Hematopoietic multipotent progenitor cell treated with erythropoietin and hydrocortisone succinate and interleukin-3 and kit ligand, for 4 days (in vitro differentiated cells): ENCODE results near the gene CNIH1.

ENCODE experiments used
- DNase-seq: peaks from one replicate; pipeline ENCODE4 v3.0.0-alpha.2; 2015

Gene CNIH1

DNA sequence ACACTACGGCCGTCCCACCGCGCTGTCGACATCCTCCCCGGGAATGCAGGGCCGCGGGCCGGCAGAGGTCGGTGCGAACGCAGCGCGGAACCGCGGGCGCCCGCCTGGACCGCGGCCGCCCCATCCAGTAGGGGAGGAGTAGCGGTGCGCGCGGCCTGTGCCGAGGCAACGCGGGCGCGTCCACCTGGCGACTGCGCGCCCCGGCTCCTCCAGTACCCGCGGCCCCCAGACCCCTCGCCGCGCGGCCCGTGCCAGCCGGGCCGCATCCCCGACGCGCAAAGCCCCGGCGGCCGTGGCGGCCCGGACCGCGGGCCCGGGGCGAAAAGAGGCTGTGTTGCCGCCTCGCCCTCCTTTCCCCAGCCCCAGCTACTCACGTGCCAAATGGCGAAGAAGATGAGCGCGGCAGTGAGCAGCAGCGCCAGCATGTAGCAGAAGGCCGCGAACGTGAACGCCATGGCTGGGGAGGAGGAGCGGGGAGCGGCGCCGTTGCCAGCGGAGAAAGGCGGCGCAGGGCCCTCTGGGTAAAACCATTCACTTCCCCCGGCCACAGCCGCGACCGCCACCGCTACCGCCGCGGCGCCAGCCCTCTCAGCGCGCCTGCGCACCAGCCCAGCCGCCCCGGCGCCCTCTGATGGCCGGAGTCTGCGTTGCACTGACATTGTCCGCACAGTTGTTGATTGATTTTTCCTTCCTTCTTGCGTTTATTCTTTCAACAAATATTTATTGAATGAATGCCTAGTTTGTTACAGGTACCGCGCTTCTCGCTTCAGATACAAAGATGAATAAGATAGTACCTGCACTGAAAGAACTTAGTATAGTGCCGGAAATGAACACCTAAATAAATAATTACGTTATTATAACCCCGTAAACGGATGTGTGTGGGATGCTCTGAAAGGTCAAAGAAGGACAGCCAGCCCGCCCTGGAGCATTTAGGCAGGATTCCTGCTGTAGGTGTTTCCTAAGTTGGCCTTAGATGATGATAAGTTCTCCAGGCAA, at the start of gene CNIH1:
TSS of gene CNIH1 (minus strand) at position 502 of the 996 bp plus-strand sequence. CDS start at position 455, 47 bp downstream.
- DNase-seq, result peak; percentile 96

DNA sequence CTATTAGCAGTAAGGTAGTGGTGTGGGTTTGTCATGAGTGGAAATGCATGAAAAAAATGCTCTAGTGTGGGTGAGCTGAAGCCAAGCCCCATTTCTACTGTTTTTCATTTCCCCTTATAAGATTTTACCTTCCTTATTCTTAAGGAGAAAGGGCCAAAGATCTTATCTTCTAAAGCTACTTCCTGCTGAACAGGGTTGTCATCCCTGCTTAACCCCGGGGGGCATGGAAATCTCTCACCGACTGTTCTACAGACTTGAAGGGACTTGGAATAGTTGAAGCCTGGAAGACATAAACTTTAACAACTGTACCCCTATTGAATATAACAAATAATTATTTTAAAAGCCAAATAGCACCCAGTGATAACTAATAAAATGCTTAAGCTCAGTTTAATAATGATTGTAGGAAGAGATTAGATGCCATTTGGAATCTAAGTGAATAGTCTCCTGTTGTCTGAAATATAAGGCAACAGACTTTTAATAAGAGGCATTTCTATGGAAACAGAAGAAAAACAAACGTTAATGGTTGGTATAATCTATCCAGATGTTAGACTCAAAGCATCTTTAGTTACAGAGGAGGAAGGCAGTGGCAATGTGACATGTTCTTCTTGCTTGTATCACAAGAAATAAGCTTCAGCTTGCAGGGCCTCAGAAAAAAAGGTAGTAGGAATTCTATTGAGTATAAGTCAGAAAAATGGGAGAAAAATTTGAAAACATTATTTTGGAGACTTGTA, 49.4 kb upstream of the CNIH1 start:
- DNase-seq, result peak; percentile 37

DNA sequence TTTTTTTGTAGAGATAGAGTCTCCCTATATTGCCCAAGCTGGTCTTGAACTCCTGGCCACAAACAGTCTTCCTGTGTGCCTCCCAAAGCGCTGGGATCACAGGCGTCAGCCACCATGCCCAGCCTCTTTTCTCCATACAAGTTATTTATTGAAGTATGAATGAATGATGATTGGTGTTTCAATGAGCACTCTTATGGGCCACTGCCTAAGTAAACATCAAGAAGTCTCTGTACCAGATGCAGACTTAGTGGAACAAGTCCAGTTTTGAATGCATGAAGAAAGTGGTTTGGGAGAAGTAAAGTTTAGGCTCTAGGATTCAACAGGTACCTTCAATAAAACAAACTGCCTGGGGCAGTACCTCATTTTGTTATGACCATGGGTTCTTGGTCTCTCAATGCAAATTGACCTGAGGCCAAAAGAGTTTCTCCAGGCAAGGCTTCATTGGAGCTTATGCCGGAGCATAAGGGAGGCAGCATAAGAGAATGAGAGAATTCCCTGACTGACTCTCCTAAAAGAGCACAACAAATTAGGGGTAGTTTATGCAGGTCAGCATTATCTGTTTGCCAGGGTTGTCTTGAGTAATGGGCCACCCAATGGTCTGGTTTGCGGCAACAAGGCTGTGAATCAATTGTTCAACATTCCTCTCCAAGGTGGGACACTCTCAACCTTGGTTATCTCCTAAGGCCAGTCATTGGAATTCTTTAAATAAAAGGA, 48.7 kb upstream of the CNIH1 start:
- DNase-seq, result no peak

DNA sequence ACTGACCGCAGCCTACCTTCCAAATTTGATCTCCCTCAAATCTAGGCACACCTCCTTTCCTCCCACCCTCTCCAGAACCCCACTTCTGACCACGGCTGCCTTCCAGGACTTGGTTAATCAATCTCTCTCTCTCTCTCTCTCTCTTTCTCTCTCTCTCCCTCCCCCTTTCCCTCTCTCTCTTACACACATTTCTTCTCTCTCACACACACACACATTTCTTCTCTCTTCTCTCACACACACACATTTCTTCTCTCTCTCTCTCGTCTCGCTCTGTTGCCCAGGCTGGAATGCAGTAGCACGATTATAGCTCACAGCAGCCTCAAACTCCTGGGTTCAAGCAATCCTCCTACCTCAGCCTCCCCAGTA, 48.1 kb upstream of the CNIH1 start:
- DNase-seq, result no peak

DNA sequence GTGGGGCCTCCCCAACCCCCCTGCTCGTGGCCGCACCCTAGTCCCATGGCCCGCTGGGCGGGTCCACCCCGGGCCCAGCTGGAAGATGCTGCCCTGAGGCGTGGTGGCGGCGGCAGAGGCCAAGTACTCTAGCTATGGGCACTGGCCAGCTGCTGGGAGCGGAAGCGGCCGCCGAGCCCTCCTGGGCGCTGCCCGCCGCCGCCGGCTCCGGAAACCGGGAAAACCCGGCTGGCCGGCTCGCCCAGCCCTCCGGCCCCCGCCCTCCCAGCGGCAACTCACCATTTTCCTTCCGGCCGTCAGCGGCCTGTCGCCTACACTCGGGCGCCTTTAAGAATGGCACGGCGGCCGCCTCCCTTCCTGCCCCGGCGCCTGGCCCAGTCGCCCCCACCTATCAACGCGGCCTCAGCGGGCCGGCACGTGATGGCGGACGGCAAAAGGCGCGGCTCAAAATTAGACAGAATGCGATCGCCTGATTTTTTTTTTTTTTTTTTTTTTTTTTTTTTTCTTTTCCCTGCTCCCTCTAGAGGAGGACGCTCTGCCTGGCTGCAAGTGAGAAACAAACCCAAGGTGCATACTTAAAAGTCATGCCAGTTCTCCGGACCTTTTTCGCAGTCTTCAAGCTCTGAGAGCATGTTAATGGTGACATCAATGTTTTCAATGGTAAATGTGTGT, 47.6 kb upstream of the CNIH1 start, which contains the start of gene GMFB:
TSS of gene GMFB (minus strand) at position 335 of the 672 bp plus-strand sequence. CDS start at position 282, 53 bp downstream.
- peak; percentile 96 for DNase-seq

DNA sequence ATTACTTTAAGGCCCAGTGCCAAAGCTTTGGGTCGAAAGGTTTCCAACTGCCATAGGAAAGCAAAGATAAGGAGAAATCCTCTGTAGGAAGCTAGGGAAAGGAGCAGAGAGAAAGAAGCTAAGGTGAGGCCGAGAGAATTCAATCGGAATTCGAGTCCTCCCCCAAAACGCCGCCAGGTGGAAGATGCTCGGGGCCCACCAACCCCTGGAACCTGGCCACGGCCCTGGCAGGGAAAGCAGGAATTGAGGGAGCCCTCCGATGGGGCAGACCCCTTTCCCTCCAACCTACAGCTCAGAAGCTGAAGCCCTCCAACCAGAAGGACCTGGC, 47.1 kb upstream of the CNIH1 start:
- no peak for DNase-seq

DNA sequence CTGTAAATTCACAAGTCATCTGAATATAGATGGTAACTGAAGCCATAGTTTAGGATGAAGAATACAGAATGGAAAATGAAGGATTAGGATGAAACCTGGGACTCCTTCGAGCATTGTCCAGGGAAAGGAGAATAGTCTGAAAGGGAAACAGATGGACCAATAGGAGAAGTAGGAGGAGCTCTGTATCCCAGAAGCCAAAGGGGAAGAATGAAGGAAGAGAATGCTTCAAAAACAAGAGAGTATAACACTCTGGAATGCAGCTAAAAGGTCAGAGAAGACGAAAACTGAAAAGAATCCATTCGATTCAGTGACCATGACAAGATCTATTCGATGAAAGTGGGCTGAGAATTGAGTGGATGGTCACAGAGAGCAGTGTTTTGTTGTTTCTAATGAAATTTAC, 46.6 kb upstream of the CNIH1 start:
- DNase-seq, result no peak

DNA sequence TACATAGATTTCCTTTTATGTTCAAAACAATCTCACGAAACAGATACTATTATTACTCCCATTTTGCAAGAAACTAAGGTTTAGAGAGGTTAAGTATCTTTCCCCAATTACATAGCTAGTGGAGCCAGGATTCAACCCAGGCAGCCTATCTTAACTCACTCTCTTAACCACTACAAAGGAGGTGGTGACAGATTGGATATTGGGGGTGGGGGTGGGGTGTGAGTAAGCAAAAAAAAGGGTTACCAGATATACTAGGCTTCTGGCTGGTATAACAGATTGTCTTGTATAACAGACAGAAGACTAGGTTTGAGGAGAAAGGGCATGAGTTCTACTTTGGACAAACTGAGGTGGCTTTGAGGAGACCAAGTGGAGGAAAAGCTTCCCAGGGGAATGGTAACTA, 45.5 kb upstream of the CNIH1 start:
- peak; percentile 89 for DNase-seq

DNA sequence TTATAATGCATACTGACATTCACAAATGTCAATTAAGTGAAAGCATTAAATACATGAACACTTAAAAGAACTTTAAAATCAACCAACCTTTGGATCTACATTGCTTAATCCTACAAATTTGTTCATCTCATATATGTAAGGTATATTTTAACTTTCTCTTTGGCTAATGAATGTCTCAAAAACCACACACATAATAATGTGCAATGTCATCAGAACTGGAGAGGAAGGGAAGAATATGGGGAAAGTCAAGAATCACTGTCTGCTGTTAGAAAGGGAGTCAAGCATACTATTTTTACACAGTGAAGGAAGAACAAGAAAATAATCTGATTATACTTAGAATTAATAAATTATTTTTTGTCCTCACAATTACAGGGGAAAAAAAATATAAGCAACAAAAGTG, 42.7 kb upstream of the CNIH1 start:
- no peak for DNase-seq

DNA sequence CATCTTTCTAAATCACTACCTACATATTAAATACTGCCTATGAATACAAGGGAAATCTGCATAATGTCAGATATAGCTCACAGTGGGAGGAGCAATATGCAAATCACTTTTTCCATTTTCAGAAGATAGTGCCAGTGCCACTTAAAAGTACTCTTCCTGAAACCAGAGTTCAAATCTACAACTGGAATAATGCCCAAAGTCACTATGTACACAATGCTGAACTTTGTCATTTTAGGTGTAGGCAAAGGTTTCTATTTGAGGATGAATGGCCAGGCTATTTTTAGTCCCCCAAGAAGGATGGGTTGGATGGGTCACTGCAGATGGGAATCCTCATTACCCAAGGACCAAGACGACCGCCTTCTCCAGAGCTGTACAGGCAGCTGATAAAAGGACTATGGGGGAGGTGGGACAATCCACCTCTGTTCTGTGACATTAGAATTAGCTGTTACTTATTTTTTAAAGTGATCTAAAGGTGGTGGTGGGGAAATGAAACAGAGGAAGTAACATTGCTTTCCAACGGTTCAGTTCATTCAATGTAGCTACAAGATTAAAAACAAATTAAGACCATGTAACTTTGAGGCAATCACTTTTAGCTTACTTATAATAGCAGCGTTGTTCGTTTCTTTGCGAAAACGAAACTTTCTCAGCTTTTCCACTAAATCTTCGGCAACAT, 42.0 kb upstream of the CNIH1 start:
- no peak for DNase-seq

DNA sequence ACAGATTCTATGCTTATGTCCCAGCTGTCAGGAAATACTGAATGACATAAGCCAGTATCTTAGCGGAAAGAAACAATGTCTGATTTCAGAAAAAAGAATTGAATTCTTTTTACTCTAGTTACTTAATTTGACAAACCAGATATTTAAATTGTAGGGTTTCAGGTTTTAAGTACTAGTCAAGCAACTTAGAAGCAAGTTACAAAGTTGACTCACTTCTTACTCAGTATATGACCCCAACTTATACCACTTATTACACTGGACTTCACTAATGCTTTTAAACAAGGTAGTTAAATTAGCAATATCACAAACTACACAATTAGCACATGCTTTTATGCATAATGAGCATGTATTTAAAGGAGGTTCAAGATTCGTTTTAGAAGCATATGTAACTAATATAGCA, 40.5 kb upstream of the CNIH1 start:
- no peak for DNase-seq

DNA sequence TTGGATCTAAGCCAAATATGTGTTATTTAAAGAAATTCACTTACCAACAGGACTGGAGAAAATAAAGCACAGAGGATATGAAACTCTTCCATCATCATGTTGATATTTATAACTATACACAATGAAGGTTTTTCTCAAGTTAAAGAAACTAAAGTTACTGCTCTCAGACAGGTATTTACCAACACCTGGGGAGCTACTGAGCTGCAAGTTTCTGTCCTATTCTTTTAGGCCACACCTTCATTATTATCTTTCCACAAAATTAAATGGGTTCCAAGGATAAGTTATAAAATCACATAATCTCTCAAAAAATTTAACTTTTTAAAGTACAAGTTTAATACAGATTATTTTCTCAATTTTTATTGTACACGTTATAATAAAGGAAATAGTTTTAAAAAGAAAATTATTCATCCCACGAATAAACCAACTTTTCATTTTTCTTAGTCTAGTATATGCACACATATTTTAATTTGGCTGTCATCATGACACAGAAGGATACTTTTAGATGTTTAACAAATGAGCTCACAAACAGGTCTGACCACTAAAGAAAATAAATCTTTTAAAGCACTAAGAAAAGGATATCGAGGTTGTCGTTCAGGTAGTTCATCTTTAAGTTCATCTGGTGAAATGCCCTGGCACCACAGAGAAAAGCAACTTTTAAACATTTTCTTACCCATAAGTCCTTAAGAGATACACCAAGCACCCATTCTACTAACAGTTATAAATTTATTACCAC, 39.8 kb upstream of the CNIH1 start:
- DNase-seq, result no peak

DNA sequence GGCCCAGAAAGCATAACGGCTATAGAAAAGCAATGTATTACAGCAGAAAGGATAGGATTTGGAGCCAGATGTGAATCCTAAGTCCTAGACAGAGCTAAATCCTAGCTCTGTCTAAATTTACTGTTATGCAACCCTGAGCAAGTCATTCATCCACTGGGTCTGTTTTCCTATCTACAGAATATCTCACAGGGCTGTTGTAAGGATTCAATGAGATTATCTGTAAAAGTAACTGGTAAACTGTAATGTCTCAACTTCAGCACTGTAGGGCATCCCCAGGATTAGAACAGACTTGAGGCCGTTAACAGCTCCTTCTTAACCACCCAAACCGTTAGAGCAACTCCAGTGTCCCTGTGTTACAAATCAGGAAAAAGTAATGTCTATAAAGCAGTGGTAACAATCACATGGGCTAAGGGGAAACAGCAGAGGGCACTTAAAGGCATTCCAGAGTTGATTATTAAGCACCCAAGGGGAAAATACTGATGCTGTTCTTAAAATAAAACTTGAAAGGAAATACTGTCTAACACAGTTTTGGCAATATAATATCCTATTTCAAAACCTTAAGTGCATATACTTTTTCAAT, 37.6 kb upstream of the CNIH1 start:
- DNase-seq, result no peak

DNA sequence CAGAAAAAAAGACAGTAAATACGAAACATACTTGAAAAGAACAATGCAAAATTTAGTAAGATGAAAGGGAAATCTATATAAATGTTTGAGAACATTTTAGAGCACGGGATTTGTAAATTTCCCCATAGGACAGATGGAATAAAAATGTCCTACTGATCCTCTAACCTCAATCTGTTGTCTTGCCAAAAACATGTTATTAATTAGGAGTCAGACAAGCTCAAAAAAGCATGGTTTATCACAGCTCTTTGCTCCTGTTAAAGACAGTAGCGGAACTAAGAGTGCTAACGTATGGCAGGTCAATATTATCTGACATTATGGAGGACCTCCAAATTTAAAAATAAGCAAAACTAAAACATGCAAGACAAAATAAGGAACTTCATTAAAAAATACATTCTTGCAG, 34.7 kb upstream of the CNIH1 start:
- DNase-seq, result no peak

DNA sequence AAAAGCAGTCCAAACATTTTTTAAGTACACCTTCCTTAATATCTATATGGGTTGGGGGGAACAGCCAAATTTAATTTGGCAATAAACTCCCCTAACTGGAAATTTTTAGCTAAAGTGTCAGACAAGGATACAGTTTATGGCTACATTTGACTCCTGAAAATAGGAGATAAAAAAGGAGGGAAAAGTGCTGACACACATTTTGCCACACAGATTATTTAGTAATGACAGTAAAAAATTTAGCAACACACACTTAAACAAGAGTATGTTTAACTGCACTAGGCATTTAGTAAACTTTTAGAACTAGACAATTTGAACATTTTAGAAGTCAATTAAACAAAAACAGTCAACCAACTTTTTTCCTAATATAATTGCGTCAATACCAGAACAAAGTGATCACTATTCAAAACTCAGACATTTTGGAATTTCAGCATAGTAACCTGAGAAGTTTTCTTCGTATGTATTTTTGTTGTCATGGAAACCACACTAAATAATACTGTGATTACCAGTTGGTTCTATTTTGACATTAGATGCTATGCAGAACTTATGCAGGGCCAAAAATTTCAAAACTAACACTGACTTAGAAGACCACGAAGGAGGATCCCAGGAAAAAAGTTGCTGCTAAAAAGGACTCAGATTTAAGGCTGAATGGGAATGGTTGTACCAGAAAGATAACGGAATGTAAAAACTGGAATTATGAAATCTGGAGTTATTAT, 34.2 kb upstream of the CNIH1 start:
- DNase-seq, result no peak

DNA sequence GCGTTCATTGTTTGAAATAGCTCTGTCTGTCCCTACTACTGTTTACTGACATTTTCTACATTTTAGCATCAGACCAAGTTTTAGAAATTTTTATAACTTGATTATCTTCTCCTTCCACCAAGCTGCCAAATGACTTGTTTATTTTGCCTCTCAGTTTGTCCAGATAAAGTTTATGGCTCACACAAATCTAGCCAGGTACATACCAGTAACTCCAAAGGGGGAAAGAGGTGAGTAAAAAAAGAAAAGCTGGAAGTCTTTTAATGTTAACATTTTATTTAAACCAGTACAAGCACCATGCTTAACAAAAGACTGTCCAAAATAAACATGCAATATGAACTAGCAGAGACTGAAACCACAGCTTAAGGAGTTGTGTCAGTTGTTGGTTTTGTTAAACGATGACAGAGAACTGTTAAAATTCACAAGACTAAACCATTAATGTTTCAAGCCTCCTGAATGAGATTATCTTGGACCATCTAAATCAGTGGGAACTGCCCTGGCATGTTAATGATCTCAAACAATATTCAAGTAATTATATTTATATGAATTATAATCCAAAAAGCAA, 33.1 kb upstream of the CNIH1 start:
- no peak for DNase-seq

DNA sequence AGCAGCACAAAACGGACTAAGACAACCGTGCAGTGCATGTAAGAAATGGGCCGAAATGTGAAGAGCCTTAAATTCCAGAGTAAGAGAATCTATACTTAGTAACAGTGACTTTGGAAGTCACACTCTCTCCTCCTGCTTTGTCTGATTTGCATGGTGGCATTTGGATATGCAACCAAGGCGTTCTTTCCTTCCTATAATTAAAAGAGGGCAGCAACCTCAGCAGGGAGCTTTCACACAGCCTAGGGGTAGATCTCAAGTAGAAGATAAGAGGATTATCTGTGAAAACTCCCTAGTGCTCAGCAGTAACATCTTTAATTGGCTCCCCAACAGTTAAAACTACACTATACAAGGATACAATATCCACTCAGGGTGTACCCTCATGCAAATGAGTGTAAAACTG, 31.1 kb upstream of the CNIH1 start:
- DNase-seq, result no peak

DNA sequence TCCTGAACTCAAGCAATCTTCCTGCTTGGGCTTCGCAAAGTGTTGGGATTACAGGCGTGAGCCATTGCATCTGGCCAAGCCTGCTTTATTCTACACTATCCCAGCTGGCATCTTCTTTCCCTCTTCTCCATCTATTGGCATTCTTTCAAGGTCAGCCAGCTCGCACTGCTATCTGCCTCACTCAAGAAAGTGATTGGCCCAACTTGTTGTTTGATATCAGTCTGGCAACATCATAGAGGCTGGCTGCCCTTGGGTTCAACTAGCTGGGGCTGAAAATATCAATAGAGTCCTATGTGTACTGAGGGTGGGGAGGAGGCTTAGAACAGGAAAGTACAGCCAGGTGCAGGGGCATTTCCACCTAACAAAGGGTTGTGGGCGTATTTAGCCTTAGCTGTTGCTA, 30.5 kb upstream of the CNIH1 start:
- DNase-seq, result no peak

DNA sequence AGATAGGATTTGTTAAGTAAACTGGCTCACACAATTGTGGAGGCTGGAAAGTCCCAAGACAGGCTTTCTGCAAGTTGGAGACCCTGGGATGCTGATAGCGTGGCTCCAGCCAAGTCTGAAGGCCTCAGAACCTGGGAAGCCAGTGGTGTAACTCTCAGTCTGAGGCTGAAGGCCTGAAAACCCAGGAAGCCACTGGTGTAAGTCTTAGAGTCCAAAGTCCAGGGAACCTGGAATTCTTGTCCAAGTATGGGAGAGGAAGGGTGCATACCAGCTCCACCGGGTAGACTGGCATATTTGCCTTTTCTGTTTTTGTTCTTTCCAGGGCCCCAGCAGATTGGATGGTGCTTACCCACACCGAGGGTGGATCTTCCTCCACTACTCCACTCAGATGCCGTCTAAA, 29.5 kb upstream of the CNIH1 start:
- DNase-seq, result no peak

DNA sequence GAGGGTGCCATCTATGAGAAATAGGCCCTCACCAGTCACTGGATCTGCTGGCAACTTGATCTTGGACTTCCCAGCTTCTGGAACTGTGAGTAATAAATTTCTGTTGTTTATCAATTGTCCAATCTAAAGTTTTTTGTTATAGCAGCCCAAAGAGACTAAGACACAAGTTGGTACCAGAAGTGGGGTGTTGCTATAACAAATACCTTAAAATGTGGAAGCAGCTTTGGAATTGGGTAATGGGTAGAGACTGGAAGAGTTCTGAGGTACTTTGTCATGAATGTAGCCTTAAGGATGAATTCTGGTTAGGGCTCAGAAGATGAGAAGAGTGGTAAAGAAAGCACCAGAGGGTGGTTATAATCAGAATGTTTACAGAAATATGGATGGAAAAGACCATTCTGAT, 26.1 kb upstream of the CNIH1 start:
- no peak for DNase-seq
